Omental fat pad (tissue), 4 donors: Measurements from ENCODE around the gene ZNF503. TPM values are rescaled to one million over a fixed set of nuclear protein-coding genes. Genes with fewer than 3 reads are reported as not detected.

Experiments
- ATAC-seq: fragments of 150-250 bp; one replicate; pipeline ENCODE4 v1.9.1; 2016; ENCODE audit warnings: mild to moderate bottlenecking, moderate library complexity; ENCODE audit not compliant: low FRiP score
- DNase-seq: peaks from one replicate; pipeline ENCODE4 v3.0.0-alpha.2; 2019; ENCODE audit warnings: low spot score
- total RNA-seq, 4 donors: library from RNA; depleted of rRNA; stranded (reverse); fragments of >200 nt; gene quantifications; one replicate each; pipeline ENCODE4 v1.1.0, GENCODE V29; 2016
- TF ChIP-seq, protein P1 (sequence below), 3 donors: fragments of 450-650 bp; IDR thresholded peaks; one replicate each; pipeline ENCODE4 v1.5.1; 2016 to 2017; ENCODE audit warnings: antibody characterized with exemption in 3 of 3, mild to moderate bottlenecking in 3 of 3, moderate library complexity in 2 of 3

The ZNF503 gene
- total RNA-seq, 4 donors from 2014 or later: 8.0 to 19.8 (median 11.2) TPM

GRCh38 chr10:75426880-75427279 is 25.3 kb upstream of the ZNF503 start:
- no peak for DNase-seq
- ATAC-seq: no peak
- TF ChIP-seq, protein P1, sequence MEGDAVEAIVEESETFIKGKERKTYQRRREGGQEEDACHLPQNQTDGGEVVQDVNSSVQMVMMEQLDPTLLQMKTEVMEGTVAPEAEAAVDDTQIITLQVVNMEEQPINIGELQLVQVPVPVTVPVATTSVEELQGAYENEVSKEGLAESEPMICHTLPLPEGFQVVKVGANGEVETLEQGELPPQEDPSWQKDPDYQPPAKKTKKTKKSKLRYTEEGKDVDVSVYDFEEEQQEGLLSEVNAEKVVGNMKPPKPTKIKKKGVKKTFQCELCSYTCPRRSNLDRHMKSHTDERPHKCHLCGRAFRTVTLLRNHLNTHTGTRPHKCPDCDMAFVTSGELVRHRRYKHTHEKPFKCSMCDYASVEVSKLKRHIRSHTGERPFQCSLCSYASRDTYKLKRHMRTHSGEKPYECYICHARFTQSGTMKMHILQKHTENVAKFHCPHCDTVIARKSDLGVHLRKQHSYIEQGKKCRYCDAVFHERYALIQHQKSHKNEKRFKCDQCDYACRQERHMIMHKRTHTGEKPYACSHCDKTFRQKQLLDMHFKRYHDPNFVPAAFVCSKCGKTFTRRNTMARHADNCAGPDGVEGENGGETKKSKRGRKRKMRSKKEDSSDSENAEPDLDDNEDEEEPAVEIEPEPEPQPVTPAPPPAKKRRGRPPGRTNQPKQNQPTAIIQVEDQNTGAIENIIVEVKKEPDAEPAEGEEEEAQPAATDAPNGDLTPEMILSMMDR (IDR thresholded peaks at IDR 0.05): no peak

GRCh38 chr10:75425291-75426079 is 23.9 kb upstream of the ZNF503 start:
- DNase-seq (no peak), ATAC-seq (no peak)
- TF ChIP-seq, protein P1 (IDR thresholded peaks at IDR 0.05): no peak

DNA sequence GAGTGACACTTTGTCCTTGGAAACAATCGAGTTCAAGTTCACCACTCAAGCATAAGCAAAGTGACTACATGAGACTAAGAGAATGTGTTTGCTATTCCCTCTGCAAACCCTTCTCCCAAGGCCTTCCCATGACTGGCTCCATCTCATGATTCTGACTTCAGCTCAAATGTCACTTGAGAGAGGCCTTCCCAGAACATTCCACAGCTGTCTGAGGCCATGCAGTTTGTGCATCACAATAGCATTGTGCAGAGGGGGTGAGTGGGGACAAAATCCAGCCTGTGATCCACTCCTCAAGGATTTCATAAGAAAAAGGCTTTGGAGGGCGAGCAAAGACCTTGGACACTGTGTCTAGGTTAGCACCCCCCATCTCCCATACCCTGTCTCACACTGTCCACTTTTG is 23.0 kb upstream of the ZNF503 start:
- TF ChIP-seq, protein P1 (IDR thresholded peaks at IDR 0.05): no peak
- ATAC-seq: no peak
- DNase-seq: no peak

GRCh38 chr10:75422913-75423312 is 21.3 kb upstream of the ZNF503 start:
- TF ChIP-seq, protein P1 (IDR thresholded peaks at IDR 0.05): no peak
- no peak for DNase-seq
- ATAC-seq: no peak

DNA sequence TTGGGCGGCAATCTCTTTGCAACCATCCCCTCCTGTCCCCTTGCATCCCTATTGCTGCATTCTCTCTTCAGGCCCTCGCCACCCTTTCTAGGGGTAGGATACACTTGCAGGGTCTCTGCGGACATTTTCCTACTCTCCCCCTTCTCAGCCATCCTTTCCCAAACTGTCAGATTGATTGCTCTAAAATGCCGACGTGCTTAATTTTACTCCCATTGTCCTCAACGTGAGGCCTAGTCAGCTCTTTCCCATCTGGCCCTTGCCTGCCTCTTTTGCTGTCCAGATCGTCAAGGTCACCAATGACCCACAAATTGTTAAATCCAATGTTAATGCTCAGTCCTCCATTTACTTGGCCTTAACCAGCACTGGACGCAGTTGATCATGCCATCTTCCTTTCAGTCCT is 17.1 kb upstream of the ZNF503 start:
- TF ChIP-seq, protein P1 (IDR thresholded peaks at IDR 0.05): no peak
- DNase-seq (no peak), ATAC-seq (no peak)

DNA sequence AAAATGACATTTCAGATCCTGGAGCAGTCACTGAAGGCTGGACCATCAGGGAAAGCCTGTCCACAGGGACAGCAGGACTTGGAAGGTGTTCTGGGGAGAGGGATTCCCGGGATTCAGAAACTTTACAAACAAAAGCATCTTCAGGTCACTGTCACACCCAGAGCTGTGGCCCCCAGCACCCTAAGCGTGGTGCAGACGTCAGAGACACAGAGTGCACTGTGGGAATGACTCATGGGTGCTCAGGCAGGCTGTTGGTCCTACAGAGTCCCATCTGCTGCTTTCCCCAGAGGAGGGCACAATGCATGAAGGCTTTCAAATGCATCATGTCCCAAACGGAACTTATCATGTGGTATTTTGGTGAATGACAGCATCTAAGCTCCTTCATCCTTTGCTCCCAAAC is 16.7 kb upstream of the ZNF503 start:
- ATAC-seq (no peak), DNase-seq (no peak)
- TF ChIP-seq, protein P1 (IDR thresholded peaks at IDR 0.05): no peak

GRCh38 chr10:75417522-75417927 is 16.0 kb upstream of the ZNF503 start:
- no peak for ATAC-seq

More at GRCh38 chr10:75417522-75417927, 16.0 kb upstream of the ZNF503 start:
- DNase-seq: no peak
- TF ChIP-seq, protein P1 (IDR thresholded peaks at IDR 0.05): no peak
